GM21360 (cell line): ENCODE data around the gene UCHL1.
A peak's percentile ranks its signal among the peaks of the same experiment; 100 is the strongest.
"Not testable (repeated sequence)": the region's sequence is repeated elsewhere in the genome, so short reads cannot be mapped to it uniquely, and the experiment has no call there.

Experiments used
- ATAC-seq: cut with Tn5 transposase; IDR thresholded peaks from one replicate; pipeline ENCODE4 v1.9.1; 2021; ENCODE audit warnings: mild to moderate bottlenecking, moderate library complexity; ENCODE audit not compliant: unreplicated experiment

Gene UCHL1

GRCh38 chr4:41236032-41236431, 20.7 kb upstream of the UCHL1 start:
- no peak for ATAC-seq

GRCh38 chr4:41236508-41236907, 20.2 kb upstream of the UCHL1 start:
- ATAC-seq, result no peak

GRCh38 chr4:41241919-41242318, 14.8 kb upstream of the UCHL1 start:
- no peak for ATAC-seq

- ATAC-seq, result no peak
Observed at GRCh38 chr4:41245983-41246382, 10.7 kb upstream of the UCHL1 start.

- no peak for ATAC-seq
Observed at GRCh38 chr4:41256131-41256739, 493 bp upstream of the UCHL1 start.

GRCh38 chr4:41257257-41257901, 651 bp downstream of the UCHL1 start:
- peak; percentile 72 for ATAC-seq

- ATAC-seq, result no peak
Observed at GRCh38 chr4:41257906-41258305, 1.2 kb downstream of the UCHL1 start.

GRCh38 chr4:41258783-41259182, 2.1 kb downstream of the UCHL1 start:
- ATAC-seq, result no peak

- no peak for ATAC-seq
Observed at GRCh38 chr4:41260116-41260733, 3.5 kb downstream of the UCHL1 start.

GRCh38 chr4:41262198-41262597, 5.5 kb downstream of the UCHL1 start:
- no peak for ATAC-seq

- no peak for ATAC-seq
Observed at GRCh38 chr4:41264212-41264611, 7.5 kb downstream of the UCHL1 start.

GRCh38 chr4:41267997-41268396, 11.3 kb downstream of the UCHL1 start:
- ATAC-seq, result no peak

- ATAC-seq, result no peak
Observed at GRCh38 chr4:41268721-41269517, 12.2 kb downstream of the UCHL1 start.

GRCh38 chr4:41269682-41270081, 13.0 kb downstream of the UCHL1 start:
- ATAC-seq, result no peak

- ATAC-seq, result not testable (repeated sequence)
Observed at GRCh38 chr4:41275931-41276330, 19.2 kb downstream of the UCHL1 start.

- ATAC-seq, result no peak
Observed at GRCh38 chr4:41280010-41280409, 23.3 kb downstream of the UCHL1 start.

GRCh38 chr4:41281038-41281634, 24.4 kb downstream of the UCHL1 start:
- peak; percentile 95 for ATAC-seq

GRCh38 chr4:41282366-41282765, 25.6 kb downstream of the UCHL1 start:
- no peak for ATAC-seq

GRCh38 chr4:41285202-41285863, 28.6 kb downstream of the UCHL1 start:
- no peak for ATAC-seq

GRCh38 chr4:41285864-41286235, 29.1 kb downstream of the UCHL1 start:
- ATAC-seq, result no peak

GRCh38 chr4:41287005-41287404, 30.3 kb downstream of the UCHL1 start:
- no peak for ATAC-seq
